Stomach smooth muscle (tissue), 2 donors: ENCODE measurements around the gene PPP5C.
"Not testable (repeated sequence)": the region's sequence is repeated elsewhere in the genome, so short reads cannot be mapped to it uniquely, and the experiment has no call there.

ENCODE experiments used
- H3K27ac ChIP-seq: one replicate; pipeline ENCODE4 v1.7.0; 2013; ENCODE audit warnings: mild to moderate bottlenecking, low read length, inconsistent platforms
- H3K27me3 ChIP-seq, 2 donors: one replicate each; pipeline ENCODE4 v1.7.0; 2013; ENCODE audit warnings: low read length in 2 of 2; ENCODE audit not compliant: insufficient read depth in 2 of 2, control insufficient read depth in 1 of 2
- H3K36me3 ChIP-seq, 2 donors: one replicate each; pipeline ENCODE4 v1.7.0; 2013; ENCODE audit warnings: low read length in 2 of 2; ENCODE audit not compliant: control insufficient read depth in 2 of 2, insufficient read depth in 2 of 2
- H3K4me1 ChIP-seq: one replicate; pipeline ENCODE4 v1.7.0; 2013; ENCODE audit warnings: low read length; ENCODE audit not compliant: control insufficient read depth, insufficient read depth
- H3K4me3 ChIP-seq, 2 donors: one replicate each; pipeline ENCODE4 v1.7.0; 2013; ENCODE audit warnings: low read length in 2 of 2
- H3K9ac ChIP-seq, 2 donors: one replicate each; pipeline ENCODE4 v1.7.0; 2013; ENCODE audit warnings: low read length in 2 of 2, mild to moderate bottlenecking in 1 of 2
- H3K9me3 ChIP-seq, 2 donors: one replicate each; pipeline ENCODE4 v1.7.0; 2013; ENCODE audit warnings: low read length in 2 of 2; ENCODE audit not compliant: control insufficient read depth in 2 of 2
- donor health status: healthy.
- donor health status: Pancreatic carcinoma.

PPP5C gene

DNA sequence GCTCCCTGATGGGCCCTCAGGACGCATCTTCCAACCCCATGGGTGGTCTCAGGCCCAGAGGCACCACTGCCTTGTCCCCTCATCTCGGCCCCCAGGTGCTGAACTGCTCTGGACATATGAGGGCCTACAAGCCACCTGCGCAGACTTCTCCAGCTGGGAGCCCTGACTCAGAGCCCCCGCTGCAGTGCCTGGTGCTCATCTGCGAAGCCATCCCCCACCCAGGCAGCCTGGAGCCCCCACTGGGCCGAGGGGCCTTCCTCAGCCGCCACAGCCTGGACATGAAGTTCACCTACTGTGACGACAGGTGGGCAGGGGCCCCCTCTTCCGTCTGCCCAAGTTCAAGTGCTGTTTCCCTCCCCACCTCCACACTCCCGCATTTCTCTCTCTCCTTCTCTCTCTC is 37.8 kb upstream of the PPP5C start:
- peaks cover under 1% of the 10 kb centered on the region for H3K4me1 ChIP-seq
- H3K36me3 ChIP-seq, result peaks cover 60 to 67% of the 10 kb centered on the region in 2 donors

GRCh38 chr19:46311444-46311843 is 35.4 kb upstream of the PPP5C start:
- Histone ChIP-seq H3K27ac (no peak overlapping the region), H3K36me3 (peaks cover 40 to 52% of the 10 kb centered on the region in 2 donors)

More for the DNA sequence above, 37.8 kb upstream of the PPP5C start:
- Histone ChIP-seq H3K27ac (no peak overlapping the region), H3K9me3 (no peaks in the 10 kb centered on the region), H3K27me3 (no peaks in the 10 kb centered on the region), H3K9ac (no peak overlapping the region), H3K4me3 (no peak overlapping the region)

GRCh38 chr19:46313540-46314469 is 33.1 kb upstream of the PPP5C start:
- H3K9ac ChIP-seq, H3K27ac ChIP-seq, H3K4me1 ChIP-seq, H3K27me3 ChIP-seq, H3K4me3 ChIP-seq, H3K9me3 ChIP-seq: not testable (repeated sequence)
- H3K36me3 ChIP-seq, result peaks cover 33 to 43% of the 10 kb centered on the region in 2 donors

More at GRCh38 chr19:46311444-46311843, 35.4 kb upstream of the PPP5C start:
- Histone ChIP-seq H3K4me3 (no peak overlapping the region), H3K9me3 (no peaks in the 10 kb centered on the region), H3K4me1 (no peaks in the 10 kb centered on the region), H3K27me3 (no peaks in the 10 kb centered on the region), H3K9ac (no peak overlapping the region)

DNA sequence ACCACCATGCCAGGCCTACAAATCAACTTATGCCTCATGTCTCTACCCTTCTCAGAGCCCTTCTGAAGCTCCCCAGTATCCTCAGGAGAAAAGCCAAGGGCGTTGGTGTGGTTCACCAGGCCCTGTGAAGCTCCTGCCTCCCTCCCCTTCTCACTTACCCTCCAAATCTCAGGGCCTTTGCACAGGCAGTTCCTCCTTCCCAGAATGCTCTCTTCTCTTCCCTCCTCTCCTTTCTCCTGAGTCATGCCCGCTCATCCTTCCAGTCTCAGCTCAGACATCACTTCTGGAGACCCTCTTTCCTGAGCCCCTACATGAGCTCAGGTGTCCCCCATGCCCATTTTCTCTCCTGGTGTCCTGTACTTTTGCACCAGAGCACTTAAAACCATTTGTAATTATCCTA is 29.5 kb upstream of the PPP5C start:
- Histone ChIP-seq H3K36me3 (peaks cover 27 to 38% of the 10 kb centered on the region in 2 donors), H3K4me1 (peaks cover 6% of the 10 kb centered on the region), H3K9me3 (no peaks in the 10 kb centered on the region), H3K27ac (no peak overlapping the region), H3K9ac (no peak overlapping the region), H3K4me3 (no peak overlapping the region), H3K27me3 (no peaks in the 10 kb centered on the region)

- Histone ChIP-seq H3K4me3 (no peak overlapping the region), H3K27ac (no peak overlapping the region), H3K27me3 (no peaks in the 10 kb centered on the region), H3K4me1 (peaks cover 6% of the 10 kb centered on the region), H3K9me3 (no peaks in the 10 kb centered on the region), H3K9ac (no peak overlapping the region), H3K36me3 (peaks cover 41 to 52% of the 10 kb centered on the region in 2 donors)
Measured at GRCh38 chr19:46319613-46320012, 27.3 kb upstream of the PPP5C start.

DNA sequence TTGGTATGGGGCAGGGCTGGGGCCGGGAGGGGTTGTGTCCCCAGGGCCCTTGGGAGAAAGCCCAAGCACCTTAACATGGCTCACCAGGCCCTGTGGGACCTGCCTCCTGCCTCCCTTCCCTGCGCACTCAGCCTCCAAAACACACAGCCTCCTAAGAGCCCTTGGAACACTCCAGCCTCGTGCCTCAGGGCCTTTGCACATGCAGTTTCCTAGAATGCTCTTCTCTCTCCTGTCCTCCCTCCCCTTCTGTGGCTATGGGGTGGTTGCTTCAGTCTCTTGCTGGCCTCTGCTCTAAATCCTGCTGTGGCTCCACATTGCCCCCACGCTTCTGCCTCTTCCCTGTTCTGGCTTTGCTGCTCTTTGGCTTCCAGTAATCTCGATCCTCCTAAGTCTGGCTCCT is 26.3 kb upstream of the PPP5C start:
- Histone ChIP-seq H3K36me3 (peaks cover 47 to 54% of the 10 kb centered on the region in 2 donors), H3K27me3 (no peaks in the 10 kb centered on the region), H3K4me1 (peaks cover 6% of the 10 kb centered on the region), H3K27ac (no peak overlapping the region), H3K9me3 (no peaks in the 10 kb centered on the region), H3K4me3 (no peak overlapping the region), H3K9ac (no peak overlapping the region)

DNA sequence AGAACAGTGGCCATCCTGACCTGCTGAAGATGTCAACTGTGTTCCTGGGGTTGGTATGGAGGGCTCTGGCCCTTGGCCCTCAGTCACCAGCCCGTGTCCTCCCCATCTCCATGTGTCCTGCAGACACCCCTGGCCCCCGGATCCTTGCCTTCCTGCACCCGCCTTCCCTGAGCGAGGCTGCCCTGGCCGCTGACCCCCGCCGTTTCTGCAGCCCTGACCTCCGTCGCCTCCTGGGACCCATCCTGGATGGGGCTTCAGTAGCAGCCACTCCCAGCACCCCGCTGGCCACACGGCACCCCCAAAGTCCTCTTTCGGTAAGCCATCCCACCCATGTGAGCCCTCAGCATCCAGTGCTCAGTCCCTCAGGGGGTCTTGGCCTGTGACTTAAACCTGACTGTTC is 25.2 kb upstream of the PPP5C start:
- peaks cover 6% of the 10 kb centered on the region for H3K4me1 ChIP-seq
- no peaks in the 10 kb centered on the region for H3K27me3 ChIP-seq
- no peak overlapping the region for H3K4me3 ChIP-seq
- peaks cover 0 to 4% of the 10 kb centered on the region in 2 donors for H3K9me3 ChIP-seq
- peaks cover 58 to 60% of the 10 kb centered on the region in 2 donors for H3K36me3 ChIP-seq
- H3K27ac ChIP-seq, result no peak overlapping the region
- H3K9ac ChIP-seq, result no peak overlapping the region

DNA sequence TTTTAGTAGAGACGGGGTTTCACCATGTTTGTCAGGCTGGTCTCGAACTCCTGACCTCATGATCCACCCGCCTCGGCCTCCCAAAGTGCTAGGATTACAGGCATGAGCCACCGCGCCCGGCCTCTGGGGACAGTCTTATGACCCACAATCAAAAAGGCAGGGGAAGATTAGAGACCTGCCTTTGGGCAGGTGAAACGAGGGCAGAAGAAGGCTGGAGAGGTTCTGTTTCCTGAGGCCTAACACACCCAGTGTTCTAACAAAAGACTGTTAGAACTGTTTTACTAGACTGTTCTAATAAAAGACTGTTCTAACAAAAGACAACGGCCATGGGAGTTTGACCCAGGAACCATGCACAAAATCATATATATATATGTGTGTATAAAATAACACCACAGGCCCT is 23.7 kb upstream of the PPP5C start:
- peaks cover 58 to 68% of the 10 kb centered on the region in 2 donors for H3K36me3 ChIP-seq
- not testable (repeated sequence) for H3K27me3 ChIP-seq, H3K4me3 ChIP-seq

DNA sequence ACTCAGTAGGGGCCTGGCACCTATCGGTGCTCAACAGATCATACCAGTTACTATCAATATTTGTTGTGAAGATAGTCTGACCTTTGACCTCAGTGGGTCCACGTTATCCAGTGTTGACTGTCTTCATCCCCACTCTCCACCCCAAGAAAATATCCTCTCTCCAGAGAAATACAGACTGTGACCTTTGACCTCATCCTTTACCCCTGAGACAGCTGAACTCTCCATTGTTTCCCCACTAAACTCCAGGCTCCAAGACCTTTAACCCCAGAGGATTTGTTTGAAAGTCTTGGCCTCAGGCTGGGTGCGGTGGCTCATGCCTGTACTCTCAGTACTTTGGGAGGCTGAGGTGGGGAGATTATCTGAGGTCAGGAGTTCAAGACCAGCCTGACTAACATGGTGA is 22.6 kb upstream of the PPP5C start:
- no peaks in the 10 kb centered on the region for H3K27me3 ChIP-seq
- H3K9me3 ChIP-seq, result peaks cover 3 to 4% of the 10 kb centered on the region in 2 donors
- H3K27ac ChIP-seq, result peak overlapping the region; percentile 2
- H3K4me1 ChIP-seq, result peaks cover 1% of the 10 kb centered on the region
- H3K36me3 ChIP-seq, result peaks cover 59 to 73% of the 10 kb centered on the region in 2 donors
- H3K4me3 ChIP-seq, result no peak overlapping the region
- H3K9ac ChIP-seq, result no peak overlapping the region

More for the DNA sequence above, 23.7 kb upstream of the PPP5C start:
- not testable (repeated sequence) for H3K4me1 ChIP-seq, H3K9ac ChIP-seq, H3K9me3 ChIP-seq, H3K27ac ChIP-seq

- no peaks in the 10 kb centered on the region for H3K4me1 ChIP-seq
- H3K9me3 ChIP-seq, result peaks cover 3 to 4% of the 10 kb centered on the region in 2 donors
- no peak overlapping the region for H3K27ac ChIP-seq
- H3K9ac ChIP-seq, result no peak overlapping the region
- no peaks in the 10 kb centered on the region for H3K27me3 ChIP-seq
- H3K36me3 ChIP-seq, result peaks cover 68 to 81% of the 10 kb centered on the region in 2 donors
- no peak overlapping the region for H3K4me3 ChIP-seq
Measured at GRCh38 chr19:46326608-46327007, 20.3 kb upstream of the PPP5C start.

GRCh38 chr19:46328079-46328478 is 18.8 kb upstream of the PPP5C start:
- no peak overlapping the region for H3K4me3 ChIP-seq
- peaks cover 3 to 4% of the 10 kb centered on the region in 2 donors for H3K9me3 ChIP-seq
- peaks cover 69 to 81% of the 10 kb centered on the region in 2 donors for H3K36me3 ChIP-seq
- no peak overlapping the region for H3K9ac ChIP-seq
- H3K27me3 ChIP-seq, result no peaks in the 10 kb centered on the region
- H3K27ac ChIP-seq, result no peak overlapping the region
- H3K4me1 ChIP-seq, result no peaks in the 10 kb centered on the region
